ENCODE data around the gene DYSF.

- no peak for TF ChIP-seq CTCF (IDR thresholded peaks at IDR 0.05)
- no peak for TF ChIP-seq POLR2A (IDR thresholded peaks at IDR 0.05)
These were observed 117.2 kb downstream of the DYSF start for GRCh38 chr2:71570511-71570910.

All from lower leg skin (tissue), 3 donors.